ENCODE results near the gene SUSD6.

The SUSD6 gene

DNA sequence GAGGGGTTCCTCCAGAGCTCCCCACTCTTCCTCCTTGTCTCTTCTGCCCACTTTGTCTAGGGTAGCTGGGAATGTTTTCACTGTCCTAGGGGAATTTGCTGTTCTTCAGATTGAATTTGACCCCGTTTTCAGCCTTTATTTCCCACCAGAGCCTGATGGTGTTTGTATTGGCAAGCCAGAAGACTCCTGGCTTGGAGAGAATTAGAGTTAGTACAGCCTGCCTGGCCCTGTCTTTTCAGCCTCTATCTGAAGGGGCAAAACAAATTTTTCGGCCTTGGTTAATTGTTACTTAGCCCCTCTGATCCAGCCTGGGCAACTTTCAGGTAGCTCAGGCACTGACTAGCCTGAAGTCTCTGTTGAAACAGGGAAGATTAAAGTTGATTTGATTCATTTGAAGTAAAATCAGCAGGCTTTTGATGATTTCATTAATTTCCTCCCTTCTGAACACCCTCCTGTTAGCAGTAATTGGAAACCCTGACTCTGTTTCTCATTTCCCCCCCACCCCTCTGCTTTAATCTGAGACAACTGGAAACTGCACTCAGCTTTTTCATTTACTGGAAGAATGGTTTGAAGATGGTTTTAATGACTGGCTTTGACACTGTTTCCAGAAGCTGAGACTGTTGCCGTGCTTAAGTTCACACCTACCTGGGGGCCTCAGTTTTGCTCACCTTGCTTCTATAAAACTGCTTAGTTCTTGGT, 63.3 kb downstream of the SUSD6 start:
- no peak overlapping the region for H3K4me3 ChIP-seq (replicated peaks in 1 of 2; ENCODE audit: low read depth in 2 of 2, low read length in 2 of 2)
- no peak for DNase-seq (ENCODE audit: low read depth in 2 of 2)
- TF ChIP-seq CTCF (IDR thresholded peaks at IDR 0.05; ENCODE audit: low read depth, low read length) = no peak

- no peak for DNase-seq (ENCODE audit: low read depth in 2 of 2)
- TF ChIP-seq CTCF (IDR thresholded peaks at IDR 0.05; ENCODE audit: low read depth, low read length) = no peak
Observed at GRCh38 chr14:69675245-69675583, 63.8 kb downstream of the SUSD6 start.

DNA sequence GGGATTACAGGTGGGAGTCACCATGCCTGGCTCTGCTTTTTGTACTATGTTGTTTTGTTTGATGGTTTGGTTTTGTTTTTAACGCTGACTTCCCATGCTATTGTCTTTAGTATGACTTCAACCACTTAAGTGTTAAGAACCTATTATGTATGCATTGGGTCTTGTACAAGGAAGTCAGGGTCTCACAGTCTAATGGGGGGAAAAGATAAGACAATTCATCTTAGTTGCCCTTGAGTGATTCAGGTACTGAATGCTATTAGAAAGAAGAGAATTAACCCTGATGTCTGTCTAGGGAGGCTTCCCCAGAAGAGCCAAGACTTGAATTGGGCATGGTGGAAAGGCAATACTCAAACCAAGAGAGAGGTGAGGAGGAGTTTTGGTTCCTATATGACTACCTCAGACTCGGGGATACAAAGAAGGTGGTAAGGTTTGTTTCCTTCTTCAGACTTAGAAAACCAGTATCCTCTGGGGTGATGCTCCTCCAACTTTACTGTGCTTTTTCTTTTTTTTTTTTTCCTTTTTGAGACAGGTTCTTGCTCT, 64.6 kb downstream of the SUSD6 start:
- no peak overlapping the region for H3K4me3 ChIP-seq (replicated peaks in 1 of 2; ENCODE audit: low read depth in 2 of 2, low read length in 2 of 2)
- TF ChIP-seq CTCF (IDR thresholded peaks at IDR 0.05; ENCODE audit: low read depth, low read length) = no peak
- no peak for DNase-seq (ENCODE audit: low read depth in 2 of 2)

More at GRCh38 chr14:69675245-69675583, 63.8 kb downstream of the SUSD6 start:
- H3K4me3 ChIP-seq (replicated peaks in 1 of 2; ENCODE audit: low read depth in 2 of 2, low read length in 2 of 2) = no peak overlapping the region

DNA sequence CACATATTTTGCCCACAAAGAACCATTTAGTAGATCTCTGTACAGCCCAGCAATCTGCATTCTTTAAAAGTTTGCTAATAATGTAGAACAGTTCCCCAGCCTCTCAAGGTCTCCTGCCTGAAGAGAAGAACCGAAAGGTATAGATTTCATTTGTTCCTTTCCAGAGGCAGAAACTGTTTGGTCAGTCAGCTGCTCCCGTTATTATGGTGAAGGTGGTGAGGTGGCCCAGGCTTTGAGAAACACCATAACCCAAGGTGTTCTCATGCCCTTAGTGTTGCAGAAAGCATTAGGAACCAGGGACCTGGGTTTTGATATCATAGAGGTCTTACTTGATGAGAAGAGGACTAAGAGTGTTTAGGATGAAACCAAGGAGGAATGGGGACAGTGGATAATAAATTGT, 65.3 kb downstream of the SUSD6 start:
- no peak for TF ChIP-seq CTCF (IDR thresholded peaks at IDR 0.05; ENCODE audit: low read depth, low read length)
- H3K4me3 ChIP-seq (replicated peaks in 1 of 2; ENCODE audit: low read depth in 2 of 2, low read length in 2 of 2) = no peak overlapping the region
- no peak for DNase-seq (ENCODE audit: low read depth in 2 of 2)

DNA sequence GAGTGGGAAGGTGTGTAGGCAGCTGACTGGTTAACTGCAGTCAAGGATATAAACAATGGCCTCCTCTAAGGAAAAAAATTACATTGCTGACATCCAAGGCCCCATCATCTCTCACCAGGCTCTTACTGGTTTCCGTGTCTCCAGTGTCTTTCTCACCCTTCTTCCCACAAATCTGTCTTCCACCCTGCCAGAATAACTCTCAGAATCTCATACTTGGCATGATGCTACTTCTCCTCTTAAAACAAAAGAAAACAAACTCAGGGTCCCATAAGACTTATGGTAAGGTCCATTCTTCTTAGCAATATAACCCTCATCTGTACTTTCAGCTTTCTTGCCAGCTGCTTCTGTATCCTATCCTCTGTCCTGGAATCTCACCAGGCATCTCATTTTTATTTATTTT, 68.9 kb downstream of the SUSD6 start:
- H3K4me3 ChIP-seq (replicated peaks in 1 of 2; ENCODE audit: low read depth in 2 of 2, low read length in 2 of 2) = no peak overlapping the region
- no peak for TF ChIP-seq CTCF (IDR thresholded peaks at IDR 0.05; ENCODE audit: low read depth, low read length)
- DNase-seq (ENCODE audit: low read depth in 2 of 2) = no peak

- no peak for DNase-seq (ENCODE audit: low read depth in 2 of 2)
- no peak for TF ChIP-seq CTCF (IDR thresholded peaks at IDR 0.05; ENCODE audit: low read depth, low read length)
- no peak overlapping the region for H3K4me3 ChIP-seq (replicated peaks in 1 of 2; ENCODE audit: low read depth in 2 of 2, low read length in 2 of 2)
Observed at GRCh38 chr14:69682136-69682535, 70.7 kb downstream of the SUSD6 start.
